ENCODE data around the gene GRM4.

Gene GRM4

DNA sequence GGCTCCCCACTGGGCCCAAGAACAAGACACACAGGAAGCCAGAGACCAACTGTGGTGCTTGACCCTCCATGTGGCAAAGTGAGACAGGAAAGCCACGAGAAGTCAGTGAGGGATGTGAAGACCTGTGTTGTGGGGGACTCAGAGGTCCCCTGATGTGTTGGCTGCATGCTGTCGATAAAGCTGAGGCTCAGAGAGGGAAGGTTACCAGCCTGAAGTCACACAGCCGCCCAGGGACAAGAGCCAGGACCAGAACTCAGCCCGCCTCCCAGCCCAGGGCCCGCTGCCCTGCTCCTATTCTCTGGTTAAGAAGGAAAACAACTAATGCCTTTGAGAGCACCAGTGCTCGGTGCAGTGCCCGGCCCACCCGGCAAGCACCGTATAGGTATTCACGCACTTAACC lies 63.5 kb downstream of the GRM4 start:
- DNase-seq: no peak

GRCh38 chr6:34080357-34080756 lies 65.5 kb downstream of the GRM4 start:
- DNase-seq: no peak

DNA sequence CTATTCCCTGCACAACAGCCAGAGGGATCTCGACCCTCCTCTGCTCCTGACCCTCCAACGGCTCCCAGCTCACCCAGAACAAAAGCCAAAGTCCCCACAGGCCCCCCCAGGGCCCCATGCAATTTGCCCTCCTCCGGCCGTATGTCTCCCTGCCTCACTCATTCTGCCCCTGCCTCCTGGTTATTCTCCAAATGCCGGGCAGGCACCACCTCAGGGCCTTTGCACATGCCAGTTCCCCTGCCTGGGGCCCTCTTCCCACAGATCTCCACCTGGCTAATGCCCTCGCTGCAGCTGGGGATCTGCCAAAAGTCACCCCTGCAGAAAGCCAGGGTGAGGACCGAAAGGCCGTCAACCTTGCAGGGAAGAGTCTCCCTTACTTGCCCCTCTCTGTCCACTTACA lies 66.0 kb downstream of the GRM4 start:
- DNase-seq: no peak

DNA sequence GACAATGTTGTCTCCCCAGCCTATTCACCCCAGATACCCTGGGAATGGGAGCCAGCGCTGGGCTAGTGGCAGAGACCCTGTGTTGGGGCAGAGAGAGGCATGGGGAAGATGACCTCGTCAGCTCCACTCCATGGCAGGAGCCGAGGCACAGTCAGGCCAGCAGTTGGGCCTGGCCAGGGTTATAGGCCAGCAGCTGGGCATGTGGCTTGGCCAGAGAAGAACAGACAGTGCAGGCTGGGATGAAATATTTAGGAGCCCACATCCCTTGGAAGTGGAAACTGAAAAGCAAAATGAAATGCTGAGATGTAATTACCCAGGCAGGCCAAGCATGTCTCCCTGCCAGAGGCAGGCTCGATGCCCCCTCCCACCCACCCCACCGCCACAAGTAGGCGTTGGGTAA lies 70.0 kb downstream of the GRM4 start:
- DNase-seq: no peak

- DNase-seq: no peak
Measured at GRCh38 chr6:34074064-34074742, 71.7 kb downstream of the GRM4 start.

DNA sequence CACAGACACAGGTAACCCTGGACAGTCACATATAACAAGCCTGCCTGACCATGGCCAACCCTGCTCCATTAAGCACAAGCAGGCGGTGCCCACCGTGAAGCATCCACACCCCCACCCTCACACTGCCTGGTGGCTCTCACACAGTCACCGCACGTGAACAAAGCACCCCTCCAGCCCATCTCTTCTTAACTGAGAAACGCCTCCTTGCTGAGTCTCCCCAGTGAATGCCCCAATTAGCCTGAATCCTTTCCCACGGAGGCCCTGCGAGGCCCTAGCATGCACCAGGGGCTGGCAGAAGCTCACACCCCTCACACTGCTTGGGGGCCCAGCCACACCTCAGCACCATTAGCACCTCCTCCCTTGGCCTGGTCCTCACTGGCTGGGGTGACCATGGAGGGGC lies 72.3 kb downstream of the GRM4 start:
- DNase-seq: no peak

GRCh38 chr6:34072727-34073126 lies 73.2 kb downstream of the GRM4 start:
- no peak for DNase-seq

DNA sequence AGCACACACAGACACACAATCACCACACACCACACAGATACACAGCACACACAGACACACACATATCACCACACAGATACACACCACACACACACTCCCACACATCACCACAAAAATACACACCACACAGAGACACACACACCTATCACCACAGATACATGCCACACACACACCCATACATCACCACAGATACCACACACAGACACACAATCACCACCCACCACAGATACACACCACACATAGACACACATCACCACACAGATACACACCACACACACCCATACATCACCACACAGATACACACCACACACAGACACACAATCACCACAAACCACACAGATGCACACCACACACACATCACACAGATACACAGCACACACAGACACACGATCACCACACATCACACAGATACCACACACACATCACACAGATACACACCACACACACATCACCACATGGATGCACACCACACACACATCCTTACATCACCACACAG lies 74.0 kb downstream of the GRM4 start:
- DNase-seq: no peak

DNA sequence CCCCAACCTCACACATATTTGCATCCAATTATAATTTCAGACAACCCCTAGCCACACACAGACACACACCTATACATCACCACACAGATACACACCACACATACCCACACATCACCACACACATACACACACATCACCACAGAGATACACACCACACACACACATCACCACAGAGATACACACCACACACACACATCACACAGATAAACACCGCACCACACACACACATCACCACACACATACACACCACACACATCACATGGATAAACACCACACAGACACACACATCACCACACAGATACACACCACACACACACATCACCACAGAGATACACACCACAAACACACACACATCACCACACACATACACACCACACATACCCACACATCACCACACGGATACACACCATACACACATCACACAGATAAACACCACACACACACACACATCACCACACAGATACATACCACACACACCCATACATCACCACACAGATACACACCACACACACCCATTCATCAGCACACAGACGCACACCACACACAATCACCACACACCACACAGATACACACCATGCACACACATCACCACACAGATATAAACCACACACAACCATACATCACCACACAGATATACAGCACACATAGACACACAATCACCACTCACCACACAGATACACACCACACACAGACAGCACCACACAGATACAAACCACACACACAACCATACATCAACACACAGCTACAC lies 74.6 kb downstream of the GRM4 start:
- DNase-seq: no peak

GRCh38 chr6:34070315-34071135 lies 75.4 kb downstream of the GRM4 start:
- DNase-seq: no peak

GRCh38 chr6:34068462-34069044 lies 77.3 kb downstream of the GRM4 start:
- no peak for DNase-seq

DNA sequence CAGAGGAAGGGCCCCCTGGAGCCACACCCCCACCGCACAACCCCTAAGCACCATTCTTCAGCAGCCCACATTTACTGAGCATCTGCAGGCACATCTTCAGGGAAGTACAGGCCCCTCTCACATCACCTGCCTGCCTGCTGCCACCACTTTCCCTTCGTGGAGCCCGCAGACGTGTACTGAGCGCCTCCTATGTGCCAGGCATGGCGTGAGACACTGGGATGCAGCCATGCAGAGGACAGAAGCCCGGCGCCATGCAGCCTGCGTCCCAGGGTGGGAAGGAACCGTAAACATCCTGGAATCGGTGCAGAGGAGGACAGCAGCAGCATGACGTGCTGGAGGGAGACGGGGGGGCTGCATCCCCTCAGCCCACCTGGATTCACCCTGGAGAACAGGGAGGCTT lies 78.1 kb downstream of the GRM4 start:
- DNase-seq: no peak

GRCh38 chr6:34066772-34067770 lies 78.8 kb downstream of the GRM4 start:
- no peak for DNase-seq

- no peak for DNase-seq
Measured at GRCh38 chr6:34066218-34066571, 79.7 kb downstream of the GRM4 start.

DNA sequence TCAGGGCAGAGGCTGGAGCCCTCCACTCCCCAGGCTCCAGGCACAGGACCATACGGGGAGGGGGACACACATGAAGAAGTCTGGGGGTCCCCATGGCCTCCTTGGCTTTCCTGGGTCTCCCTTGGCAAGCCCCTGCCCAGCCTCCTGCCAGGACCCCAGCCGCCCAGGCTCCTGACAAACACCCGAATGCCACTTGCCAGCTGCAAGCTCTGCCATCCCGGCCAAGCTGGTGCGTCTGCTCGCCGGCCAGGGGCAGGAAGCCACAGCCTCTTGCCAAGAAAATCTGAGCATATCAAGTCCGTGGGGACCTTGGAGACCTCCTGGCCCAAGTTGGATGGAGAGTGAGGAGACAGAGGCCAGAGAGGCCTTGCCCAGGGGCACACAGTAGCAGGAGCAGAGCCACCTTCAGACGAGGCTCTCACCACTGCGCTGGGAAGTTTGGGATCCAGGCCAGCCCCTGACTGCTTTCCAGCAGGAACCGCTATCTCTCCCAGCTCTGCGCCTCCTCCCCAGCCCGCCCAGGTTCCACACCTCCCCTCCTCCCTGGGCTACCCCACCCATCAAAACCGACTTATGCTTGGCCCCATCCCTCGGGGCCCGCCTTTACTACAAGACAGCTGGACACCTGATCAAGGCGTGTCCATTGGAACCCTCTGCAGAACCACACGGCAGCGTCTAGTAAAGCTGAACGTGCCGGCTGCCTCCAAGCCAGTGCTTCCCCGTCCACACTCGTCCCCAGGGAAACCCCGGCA lies 80.2 kb downstream of the GRM4 start:
- no peak for DNase-seq

GRCh38 chr6:34064675-34065074 lies 81.2 kb downstream of the GRM4 start:
- DNase-seq: no peak

DNA sequence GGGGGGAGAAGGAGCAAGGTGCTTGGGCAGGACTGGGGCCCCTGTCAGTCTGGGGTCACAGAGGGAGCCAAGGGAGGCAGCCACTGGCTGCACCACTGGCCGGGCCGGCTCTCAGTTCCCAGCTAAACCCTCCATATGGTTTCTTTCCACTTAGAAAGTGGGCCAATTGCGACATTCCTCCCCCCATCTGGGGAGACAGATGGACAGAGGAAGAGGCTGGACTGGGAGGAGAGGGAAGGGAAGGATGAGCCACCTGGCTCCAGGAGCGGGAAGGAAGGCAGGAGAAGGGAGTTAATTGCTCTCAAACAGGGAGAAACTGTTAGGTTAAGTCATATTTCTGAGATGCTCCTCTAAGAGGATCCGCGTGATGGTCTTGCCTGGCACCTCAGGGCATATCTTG lies 82.2 kb downstream of the GRM4 start:
- DNase-seq: no peak

- DNase-seq: no peak
Measured at GRCh38 chr6:34062815-34063214, 83.1 kb downstream of the GRM4 start.

- DNase-seq: no peak
Measured at GRCh38 chr6:34062156-34062555, 83.7 kb downstream of the GRM4 start.

GRCh38 chr6:34061348-34061747 lies 84.5 kb downstream of the GRM4 start:
- DNase-seq: no peak

DNA sequence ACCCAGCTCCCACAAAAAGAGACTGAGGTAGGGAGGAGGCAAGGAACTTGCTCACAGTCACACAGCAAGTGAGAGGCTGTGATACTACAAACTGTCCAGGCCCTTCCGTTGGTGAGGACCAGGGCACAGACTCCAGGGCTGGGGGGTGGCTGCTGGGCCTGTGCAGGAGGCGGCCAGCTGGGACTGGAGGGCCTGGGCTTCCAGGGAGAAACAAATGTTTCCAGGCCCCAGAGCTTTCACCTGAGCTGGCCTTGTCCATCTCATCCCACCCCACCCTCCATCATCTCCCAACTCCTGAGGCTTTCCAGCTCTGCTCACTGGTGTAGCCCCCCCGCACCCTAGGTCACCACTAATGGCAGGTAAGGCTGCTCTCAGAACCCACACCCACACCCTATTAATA lies 86.0 kb downstream of the GRM4 start:
- DNase-seq: no peak
